ENCODE measurements around the gene STIL.
"Not testable (repeated sequence)": the region's sequence is repeated elsewhere in the genome, so short reads cannot be mapped to it uniquely, and the experiment has no call there.

The STIL gene

GRCh38 chr1:47302472-47302871 is 11.5 kb downstream of the STIL start:
- no peak overlapping the region for H3K4me2 ChIP-seq (ENCODE audit: insufficient read depth, low read length)
- H3K27ac ChIP-seq (ENCODE audit: low read length): no peak overlapping the region
- peaks cover 31% of the 10 kb centered on the region for H3K79me2 ChIP-seq (ENCODE audit: insufficient read depth, low read length)
- H3K9me3 ChIP-seq (ENCODE audit: insufficient read depth, low read length, severe bottlenecking): no peaks in the 10 kb centered on the region
- peaks cover 3% of the 10 kb centered on the region; the same call in 1 of the 2 replicates for H3K4me1 ChIP-seq (ENCODE audit: insufficient read depth, low read length)
- H2AFZ ChIP-seq (ENCODE audit: low read depth, low read length): no peak overlapping the region
- peaks cover 92% of the 10 kb centered on the region for H3K36me3 ChIP-seq (ENCODE audit: insufficient read depth, low read length)
- H4K20me1 ChIP-seq (ENCODE audit: insufficient read depth, low read length): peaks cover 2% of the 10 kb centered on the region; the same call in 1 of the 2 replicates
- no peak for ATAC-seq (ENCODE audit: insufficient read depth, low read depth)
- H3K9ac ChIP-seq (ENCODE audit: low read depth, low read length): no peak overlapping the region
- H3K27me3 ChIP-seq (ENCODE audit: insufficient read depth, low read length, poor library complexity): no peaks in the 10 kb centered on the region
- no peak for DNase-seq
- TF ChIP-seq EZH2 (IDR thresholded peaks at IDR 0.05; ENCODE audit: borderline replicate concordance, low read depth, low read length, severe bottlenecking) (no peak), CTCF (IDR thresholded peaks at IDR 0.05; ENCODE audit: borderline replicate concordance, extremely low read depth, low read length, poor library complexity, severe bottlenecking) (no peak)
- no peak overlapping the region for H3K4me3 ChIP-seq (ENCODE audit: low read depth in 1 of 2, low read length in 2 of 2)

GRCh38 chr1:47298025-47298699 is 15.8 kb downstream of the STIL start:
- TF ChIP-seq EZH2 (IDR thresholded peaks at IDR 0.05; ENCODE audit: borderline replicate concordance, low read depth, low read length, severe bottlenecking) (no peak), CTCF (IDR thresholded peaks at IDR 0.05; ENCODE audit: borderline replicate concordance, extremely low read depth, low read length, poor library complexity, severe bottlenecking) (no peak)
- H3K27ac ChIP-seq (ENCODE audit: low read length): no peak overlapping the region
- no peak for DNase-seq
- peaks cover 97% of the 10 kb centered on the region for H3K36me3 ChIP-seq (ENCODE audit: insufficient read depth, low read length)
- no peaks in the 10 kb centered on the region for H3K4me1 ChIP-seq (ENCODE audit: insufficient read depth, low read length)
- no peak overlapping the region for H3K4me2 ChIP-seq (ENCODE audit: insufficient read depth, low read length)
- H3K9me3 ChIP-seq (ENCODE audit: insufficient read depth, low read length, severe bottlenecking): no peaks in the 10 kb centered on the region
- H3K27me3 ChIP-seq (ENCODE audit: insufficient read depth, low read length, poor library complexity): no peaks in the 10 kb centered on the region
- peaks cover 7% of the 10 kb centered on the region; the same call in 1 of the 2 replicates for H3K79me2 ChIP-seq (ENCODE audit: insufficient read depth, low read length)
- H2AFZ ChIP-seq (ENCODE audit: low read depth, low read length): no peak overlapping the region
- no peak overlapping the region for H3K4me3 ChIP-seq (ENCODE audit: low read depth in 1 of 2, low read length in 2 of 2)
- H4K20me1 ChIP-seq (ENCODE audit: insufficient read depth, low read length): no peaks in the 10 kb centered on the region
- no peak overlapping the region for H3K9ac ChIP-seq (ENCODE audit: low read depth, low read length)
- no peak for ATAC-seq (ENCODE audit: insufficient read depth, low read depth)

DNA sequence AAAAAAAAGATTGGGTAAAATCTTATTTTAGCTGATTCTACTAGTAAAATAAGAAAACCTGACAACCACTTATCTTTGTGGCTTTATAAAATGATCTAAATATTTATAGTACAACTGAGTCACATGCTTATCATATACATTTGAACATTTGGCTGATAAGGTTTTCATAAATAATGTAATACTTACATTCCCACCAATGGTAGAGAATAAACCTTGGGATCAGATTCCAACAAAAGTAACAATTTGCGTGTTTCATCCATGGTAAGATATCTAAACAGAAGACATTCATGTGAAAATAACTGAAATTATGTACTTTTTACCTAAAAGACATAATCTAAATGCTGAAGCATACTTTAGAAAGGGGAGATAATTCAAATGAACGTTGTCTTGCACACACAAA is 18.4 kb downstream of the STIL start:
- H3K27me3 ChIP-seq (ENCODE audit: insufficient read depth, low read length, poor library complexity): no peaks in the 10 kb centered on the region

GRCh38 chr1:47294863-47295262 is 19.1 kb downstream of the STIL start:
- peaks cover 94% of the 10 kb centered on the region for H3K36me3 ChIP-seq (ENCODE audit: insufficient read depth, low read length)
- ATAC-seq (ENCODE audit: insufficient read depth, low read depth); H3K4me3 ChIP-seq (ENCODE audit: low read depth in 1 of 2, low read length in 2 of 2); H3K4me1 ChIP-seq (ENCODE audit: insufficient read depth, low read length); DNase-seq; H2AFZ ChIP-seq (ENCODE audit: low read depth, low read length); H3K9me3 ChIP-seq (ENCODE audit: insufficient read depth, low read length, severe bottlenecking); H3K27me3 ChIP-seq (ENCODE audit: insufficient read depth, low read length, poor library complexity); H3K4me2 ChIP-seq (ENCODE audit: insufficient read depth, low read length); H3K9ac ChIP-seq (ENCODE audit: low read depth, low read length); H3K79me2 ChIP-seq (ENCODE audit: insufficient read depth, low read length); H3K27ac ChIP-seq (ENCODE audit: low read length); H4K20me1 ChIP-seq (ENCODE audit: insufficient read depth, low read length): not testable (repeated sequence)

More for the DNA sequence above, 18.4 kb downstream of the STIL start:
- no peak for DNase-seq
- peaks cover 6% of the 10 kb centered on the region; the same call in 1 of the 2 replicates for H3K79me2 ChIP-seq (ENCODE audit: insufficient read depth, low read length)
- no peak overlapping the region for H3K27ac ChIP-seq (ENCODE audit: low read length)
- TF ChIP-seq EZH2 (IDR thresholded peaks at IDR 0.05; ENCODE audit: borderline replicate concordance, low read depth, low read length, severe bottlenecking) (no peak), CTCF (IDR thresholded peaks at IDR 0.05; ENCODE audit: borderline replicate concordance, extremely low read depth, low read length, poor library complexity, severe bottlenecking) (no peak)
- no peak overlapping the region for H3K9ac ChIP-seq (ENCODE audit: low read depth, low read length)
- H3K4me2 ChIP-seq (ENCODE audit: insufficient read depth, low read length): no peak overlapping the region
- ATAC-seq (ENCODE audit: insufficient read depth, low read depth): no peak
- peaks cover 94% of the 10 kb centered on the region for H3K36me3 ChIP-seq (ENCODE audit: insufficient read depth, low read length)
- H3K4me1 ChIP-seq (ENCODE audit: insufficient read depth, low read length): no peaks in the 10 kb centered on the region
- no peaks in the 10 kb centered on the region for H3K9me3 ChIP-seq (ENCODE audit: insufficient read depth, low read length, severe bottlenecking)
- H3K4me3 ChIP-seq (ENCODE audit: low read depth in 1 of 2, low read length in 2 of 2): no peak overlapping the region
- no peak overlapping the region for H2AFZ ChIP-seq (ENCODE audit: low read depth, low read length)
- H4K20me1 ChIP-seq (ENCODE audit: insufficient read depth, low read length): no peaks in the 10 kb centered on the region

DNA sequence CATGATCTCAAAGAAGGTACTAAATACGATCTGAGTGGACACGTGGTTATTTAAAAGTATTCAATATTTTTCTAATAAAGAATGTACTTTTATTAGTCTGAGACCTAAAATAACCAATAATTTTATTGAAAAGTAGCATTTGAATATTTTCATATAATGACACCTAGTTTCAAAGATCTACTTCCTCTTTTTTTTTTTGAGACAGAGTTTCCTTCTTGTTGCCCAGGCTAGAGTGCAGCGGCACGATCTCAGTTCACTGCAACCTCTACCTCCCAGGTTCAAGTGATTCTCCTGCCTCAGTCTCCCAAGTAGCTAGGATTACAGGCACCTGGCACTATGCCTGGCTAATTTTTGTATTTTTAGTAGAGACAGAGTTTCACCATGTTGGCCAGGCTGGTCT is 25.8 kb downstream of the STIL start:
- not testable (repeated sequence) for H3K4me3 ChIP-seq (ENCODE audit: low read depth in 1 of 2, low read length in 2 of 2); DNase-seq; H3K9ac ChIP-seq (ENCODE audit: low read depth, low read length); H4K20me1 ChIP-seq (ENCODE audit: insufficient read depth, low read length); H2AFZ ChIP-seq (ENCODE audit: low read depth, low read length); H3K4me2 ChIP-seq (ENCODE audit: insufficient read depth, low read length); H3K27ac ChIP-seq (ENCODE audit: low read length); H3K9me3 ChIP-seq (ENCODE audit: insufficient read depth, low read length, severe bottlenecking); H3K4me1 ChIP-seq (ENCODE audit: insufficient read depth, low read length); ATAC-seq (ENCODE audit: insufficient read depth, low read depth); H3K27me3 ChIP-seq (ENCODE audit: insufficient read depth, low read length, poor library complexity)
- Histone ChIP-seq H3K36me3 (ENCODE audit: insufficient read depth, low read length) (peaks cover 89% of the 10 kb centered on the region), H3K79me2 (ENCODE audit: insufficient read depth, low read length) (peaks cover 15% of the 10 kb centered on the region)

All from DND-41 (cell line).